GM12878 (cell line): ENCODE measurements around the gene IL20RA. TPM values are rescaled to one million over a fixed set of nuclear protein-coding genes. Genes with fewer than 3 reads are reported as not detected.
"Not testable (repeated sequence)": the region's sequence is repeated elsewhere in the genome, so short reads cannot be mapped to it uniquely, and the experiment has no call there.

Source experiments
- ATAC-seq: fragments of 200-7000 bp; cut with Tn5 transposase; 3 replicates; pipeline ENCODE4 v1.9.1; 2020; ENCODE audit warnings: mild to moderate bottlenecking, moderate library complexity
- BruUV-seq: library from RNA; stranded (reverse); fragments of 400-500 nt; replicated peaks from 2 replicates; lab custom pipeline; 2021; lab: Mats Ljungman, UMichigan
- CTCF ChIA-PET: fragments of 300-600 bp; sonication (Branson Sonifier 250); formaldehyde crosslinking; extraction: SDS; loops from one replicate; lab custom pipeline; 2021; ENCODE audit warnings: inconsistent platforms; lab: Yijun Ruan, JAX
- POLR2A ChIA-PET: fragments of 350-600 bp; formaldehyde crosslinking; extraction: SDS; loops from one replicate; lab custom pipeline; 2021; ENCODE audit warnings: inconsistent platforms; lab: Charles Lee
- RAD21 ChIA-PET: fragments of 300-600 bp; sonication (Branson Sonifier 250); formaldehyde crosslinking; loops from one replicate; lab custom pipeline; 2023; ENCODE audit warnings: antibody characterized with exemption; ENCODE audit not compliant: unreplicated experiment; lab: Charles Lee
- SMC1A ChIA-PET: fragments of 300-600 bp; sonication (Branson Sonifier 250); formaldehyde crosslinking; loops from one replicate; lab custom pipeline; 2023; ENCODE audit not compliant: unreplicated experiment, uncharacterized antibody; lab: Charles Lee
- DNase-seq: peaks from one replicate; pipeline ENCODE4 v3.0.0-alpha.2; 2011; ENCODE audit warnings: low read depth, low spot score
- FAIRE-seq: peaks from 3 replicates; lab custom pipeline; 2011; peaks lifted over from hg19 to GRCh38; lab: Jason Lieb, UNC
- H2AFZ ChIP-seq: 2 replicates; pipeline ENCODE4 v1.6.0; 2011; ENCODE audit warnings: low read depth, low read length, control low read depth; ENCODE audit not compliant: control insufficient read depth
- H3K27ac ChIP-seq: 2 replicates; pipeline ENCODE4 v1.5.1; 2011; ENCODE audit warnings: control low read depth; ENCODE audit not compliant: control insufficient read depth, insufficient read depth
- H3K27me3 ChIP-seq, 2 experiments: replicated peaks in 1 of 2; 2 replicates each; pipeline versions ENCODE4 v1.6.0 to v1.6.1; 2011; ENCODE audit warnings: low read length in 1 of 2; ENCODE audit not compliant: control insufficient read depth in 2 of 2, insufficient read depth in 2 of 2
- H3K36me3 ChIP-seq, 2 experiments: 2 replicates each; pipeline ENCODE4 v1.5.1; 2011; ENCODE audit warnings: low read length in 1 of 2; ENCODE audit not compliant: control insufficient read depth in 2 of 2, insufficient read depth in 2 of 2
- H3K4me1 ChIP-seq: 2 replicates; pipeline ENCODE4 v1.6.1; 2011; ENCODE audit warnings: mild to moderate bottlenecking, low read length, moderate library complexity, mixed read lengths; ENCODE audit not compliant: control insufficient read depth, insufficient read depth
- H3K4me2 ChIP-seq: 2 replicates; pipeline ENCODE4 v1.6.0; 2011; ENCODE audit warnings: control low read depth; ENCODE audit not compliant: control insufficient read depth, insufficient read depth
- H3K4me3 ChIP-seq: fragments of 200-600 bp; sonication (generic); 2 replicates; pipeline ENCODE4 v1.5.1; 2016
- H3K79me2 ChIP-seq: 2 replicates; pipeline ENCODE4 v1.6.0; 2011; ENCODE audit warnings: low read length; ENCODE audit not compliant: control insufficient read depth, insufficient read depth
- H3K9ac ChIP-seq: 2 replicates; pipeline ENCODE4 v1.8.0; 2011; ENCODE audit warnings: low read length, control low read depth, mixed read lengths; ENCODE audit not compliant: control insufficient read depth, insufficient read depth
- H3K9me3 ChIP-seq: replicated peaks from 3 replicates; pipeline ENCODE4 v1.5.1; 2011; ENCODE audit warnings: mild to moderate bottlenecking, low read length; ENCODE audit not compliant: control insufficient read depth, insufficient read depth
- H4K20me1 ChIP-seq: 2 replicates; pipeline ENCODE4 v1.6.0; 2011; ENCODE audit not compliant: control insufficient read depth, insufficient read depth
- MTA2 ChIP-seq: fragments of 450-650 bp; IDR thresholded peaks from 2 replicates; pipeline ENCODE4 v1.6.1; 2016; ENCODE audit warnings: low read depth, mild to moderate bottlenecking, moderate library complexity
- SPI1 ChIP-seq: IDR thresholded peaks from 2 replicates; pipeline ENCODE4 v1.6.1; 2011; ENCODE audit warnings: low read depth, mild to moderate bottlenecking, low read length, moderate library complexity, borderline replicate concordance; ENCODE audit not compliant: insufficient read depth
- WGBS: methylation state at CpG from one replicate; pipeline ENCODE4 v1.1.6; 2016; ENCODE audit warnings: low lambda C conversion rate; ENCODE audit not compliant: insufficient replicate concordance, insufficient coverage; ENCODE audit errors: missing lambda C conversion rate; 5-methylcytosine and 5-hydroxymethylcytosine counted together
- in situ Hi-C: fragments of 300-500 bp; cut with MboI; formaldehyde crosslinking; loops from 9 replicates; pipeline ENCODE4 v1.14.3; 2018; ENCODE audit warnings: mixed read lengths
- intact Hi-C: fragments of 100-400 bp; cut with micrococcal nuclease; formaldehyde crosslinking; loops from one replicate; pipeline ENCODE4 v1.14.2; 2022; ENCODE audit not compliant: unreplicated experiment
- polyA plus RNA-seq, 11 experiments: library from polyadenylated mRNA; depleted of rRNA in 4 of 11; unstranded in 6 of 11; stranded (reverse) in 5 of 11; fragments of >200 nt; fragmentation: Nextera tagmentation in 4 of 11; fragmentation: Illumina TruSeq in 1 of 11; extraction: Ambion mirVana in 4 of 11; extraction: Trizol in 1 of 11; gene quantifications; 1 replicate in 1 of 11; 2 replicates in 10 of 11; pipeline versions ENCODE4 v1.2.1 to v1.2.3, GENCODE V29; 2011 to 2016; ENCODE audit warnings: inconsistent platforms in 2 of 11, missing spikeins in 2 of 11, low read depth in 1 of 11
- total RNA-seq, 4 experiments: library from RNA; depleted of rRNA in 3 of 4; stranded (reverse); fragments of >200 nt in 3 of 4; fragmentation: Illumina TruSeq in 1 of 4; extraction: Trizol in 1 of 4; gene quantifications; 2 replicates each; pipeline versions ENCODE4 v1.2.1 to v1.2.3, GENCODE V29; 2013 to 2021

The IL20RA gene
- total and polyA plus RNA-seq, 10 of the 15 experiments (the other 5 are each of a cell fraction or from before 2014, with no cell fraction given) = 0.02 to 0.16 (median 0.09) TPM; not detected in 3

DNA sequence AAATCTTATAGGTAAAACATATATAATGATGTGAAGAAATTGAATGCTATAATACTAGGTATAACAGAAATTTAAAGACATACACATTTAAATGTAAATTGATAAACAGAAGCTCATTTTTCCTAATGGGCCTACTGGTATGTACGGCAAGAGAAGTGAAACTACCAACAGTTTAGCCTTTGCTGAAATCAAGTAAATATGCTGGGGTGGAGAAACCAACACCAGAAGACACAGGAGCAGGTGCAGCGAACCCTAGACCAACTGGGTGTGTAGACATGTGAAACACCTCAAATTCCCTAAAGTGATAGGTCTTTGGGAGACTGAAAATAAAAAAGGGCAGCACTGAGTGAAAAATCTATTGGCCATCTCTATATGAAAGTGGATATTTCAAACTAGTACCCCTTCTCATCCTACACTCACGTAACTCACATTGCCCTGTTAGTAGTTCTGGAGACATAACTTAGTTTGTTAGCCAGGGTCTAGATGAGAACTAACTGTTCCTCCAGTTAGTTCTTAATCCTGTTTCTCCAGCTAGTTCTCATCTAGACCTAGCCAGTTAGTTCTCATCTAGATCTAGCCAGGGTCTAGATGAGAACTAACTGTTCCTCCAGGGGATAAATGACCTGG lies 69.6 kb downstream of the IL20RA start:
- Histone ChIP-seq H3K4me2 (no peak overlapping the region), H4K20me1 (no peaks in the 10 kb centered on the region), H3K9me3 (no peaks in the 10 kb centered on the region), H3K79me2 (no peaks in the 10 kb centered on the region), H3K4me3 (no peak overlapping the region), H3K4me1 (no peaks in the 10 kb centered on the region), H3K36me3 (no peaks in the 10 kb centered on the region), H3K27ac (no peak overlapping the region), H2AFZ (no peak overlapping the region), H3K9ac (no peak overlapping the region), H3K27me3 (no peaks in the 10 kb centered on the region; a peak in 2 of 4 replicates)
- ChIA-PET RAD21 (interaction anchor here (1.0 kb wide), 1 partner anchor 102 kb away, joined by 4 read pairs; no protein-coding TSS in a partner anchor), CTCF (interaction anchor here (0.7 kb wide), 1 partner anchor 38 kb away, joined by 3 read pairs; no protein-coding TSS in a partner anchor), SMC1A (no interaction called here), POLR2A (interaction anchor here (0.6 kb wide), 1 partner anchor 1516 kb away, joined by 4 read pairs; no protein-coding TSS in a partner anchor)
- intact Hi-C loops (no loop called here), in situ Hi-C loops (no loop called here)
- peak; percentile 46; the same call in 1 of the 2 replicates for TF ChIP-seq SPI1
- TF ChIP-seq MTA2 = no peak
- whole genome bisulfite sequencing = 43% methylated on average over 3 of the region's 3 CpGs
- FAIRE-seq = peak; percentile 7
- peak; percentile 66 for ATAC-seq
- DNase-seq = no peak
- no TSS peak for BruUV-seq

DNA sequence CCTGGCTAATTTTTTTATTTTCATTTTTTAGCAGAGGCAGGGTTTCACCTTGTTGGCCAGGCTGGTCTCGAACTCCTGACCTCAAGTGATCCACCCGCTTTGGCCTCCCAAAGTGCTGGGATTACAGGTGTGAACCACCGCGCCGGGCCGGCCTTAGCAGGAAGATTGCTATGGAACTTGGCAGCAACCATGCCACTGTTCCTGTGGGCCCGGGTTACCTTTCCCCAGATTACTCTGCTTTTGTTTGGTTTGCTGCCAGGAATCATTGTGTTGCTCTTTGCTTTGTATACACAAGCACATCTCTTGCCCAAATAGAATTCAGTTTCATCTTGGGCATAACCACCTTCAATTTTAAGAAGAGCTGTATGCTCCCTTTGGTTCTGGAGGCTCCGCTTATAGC lies 71.0 kb downstream of the IL20RA start:
- H3K27me3 ChIP-seq, intact Hi-C loops, H3K4me2 ChIP-seq, ATAC-seq, H3K79me2 ChIP-seq, POLR2A ChIA-PET, H3K4me3 ChIP-seq, DNase-seq, BruUV-seq, H3K27ac ChIP-seq, H3K9ac ChIP-seq, in situ Hi-C loops, RAD21 ChIA-PET, H3K4me1 ChIP-seq, FAIRE-seq, H4K20me1 ChIP-seq, H2AFZ ChIP-seq, H3K9me3 ChIP-seq, H3K36me3 ChIP-seq: not testable (repeated sequence)
- 72% methylated on average over 8 of the region's 8 CpGs for WGBS
- ChIA-PET CTCF (interaction anchor here (0.6 to 1.5 kb wide), 2 partner anchors 10 to 587 kb away, joined by 3 to 6 read pairs; no protein-coding TSS in a partner anchor), SMC1A (interaction anchor here (3.4 kb wide), 1 partner anchor 10 kb away, joined by 13 read pairs; no protein-coding TSS in a partner anchor)
